Naive thymus-derived CD8-positive, alpha-beta T cell (primary cell): ENCODE results near the gene BNIP2. TPM values are rescaled to one million over a fixed set of nuclear protein-coding genes. Genes with fewer than 3 reads are reported as not detected.
A peak's percentile ranks its signal among the peaks of the same experiment; 100 is the strongest.

Experiments
- ATAC-seq, 2 donors: fragments of 150-1000 bp; cut with Tn5 transposase in 1 of 2; sonication (Bioruptor Pico), chemical (Tn5 transposase) in 1 of 2; 1 replicate in 1 of 2; 2 replicates in 1 of 2; pipeline ENCODE4 v1.10.0; 2021; ENCODE audit warnings: mild to moderate bottlenecking in 2 of 2, moderate library complexity in 2 of 2
- POLR2A ChIA-PET: fragments of 350-600 bp; sonication (Branson Sonifier 250); formaldehyde crosslinking; loops from one replicate; lab custom pipeline; 2021; ENCODE audit warnings: antibody characterized with exemption; lab: Charles Lee
- DNase-seq, 10 donors: peaks; one replicate each; pipeline versions ENCODE4 v3.0.0 to v3.0.0-alpha.2; 2020 to 2022
- H3K27ac Mint-ChIP-seq, 10 donors: one replicate each; pipeline ENCODE4 v1.8.0; 2020 to 2022; ENCODE audit warnings: mild to moderate bottlenecking in 10 of 10, mixed read lengths in 10 of 10, moderate library complexity in 4 of 10, inconsistent platforms in 1 of 10
- H3K27me3 Mint-ChIP-seq, 5 donors: one replicate each; pipeline ENCODE4 v1.8.0; 2021 to 2022; ENCODE audit warnings: mixed read lengths in 5 of 5
- H3K36me3 Mint-ChIP-seq, 3 donors: one replicate each; pipeline ENCODE4 v1.8.0; 2020 to 2022; ENCODE audit warnings: mixed read lengths in 3 of 3, mild to moderate bottlenecking in 2 of 3, inconsistent platforms in 1 of 3
- H3K4me1 Mint-ChIP-seq, 4 donors: one replicate each; pipeline ENCODE4 v1.8.0; 2021 to 2022; ENCODE audit warnings: mixed read lengths in 4 of 4
- H3K4me3 Mint-ChIP-seq, 10 donors: one replicate each; pipeline ENCODE4 v1.8.0; 2020 to 2022; ENCODE audit warnings: mild to moderate bottlenecking in 10 of 10, mixed read lengths in 10 of 10, moderate library complexity in 6 of 10, inconsistent platforms in 1 of 10
- H3K9me3 Mint-ChIP-seq, 9 donors: one replicate each; pipeline ENCODE4 v1.8.0; 2020 to 2022; ENCODE audit warnings: mixed read lengths in 9 of 9, mild to moderate bottlenecking in 3 of 9, inconsistent platforms in 1 of 9, moderate library complexity in 1 of 9
- polyA plus RNA-seq, 3 donors: library from polyadenylated mRNA; unstranded; fragments of 300-500 nt; fragmentation: Illumina TruSeq; gene quantifications; one replicate each; pipeline ENCODE4 v1.2.3, GENCODE V29; 2021
- total RNA-seq, 8 experiments: library from RNA in 2 of 8; stranded (reverse) in 2 of 8; gene quantifications; one replicate each; pipeline ENCODE4 v1.2.3 and lab custom pipeline; 2021 to 2026

BNIP2 gene
- total and polyA plus RNA-seq, 5 experiments from 2014 or later: 92.2 to 118 (median 93.4) TPM

DNA sequence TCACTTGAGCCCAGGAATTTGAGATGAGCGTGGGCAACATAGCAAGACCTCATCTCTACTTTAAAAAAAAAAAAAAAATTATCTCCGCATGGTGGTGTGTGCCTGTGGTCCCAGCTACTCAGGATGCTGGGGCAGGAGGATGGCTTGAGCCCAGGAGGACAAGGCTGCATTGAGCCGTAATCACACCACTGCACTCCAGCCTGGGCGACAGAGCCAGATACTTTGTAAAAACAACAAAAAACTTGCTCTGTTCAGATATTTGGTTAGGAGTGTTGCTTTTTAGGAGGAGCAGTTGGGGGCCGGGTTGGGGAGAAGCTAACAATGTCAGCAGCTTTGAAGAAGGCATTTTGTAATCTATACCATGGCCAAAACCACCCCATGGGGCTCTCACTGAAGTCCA is 73.5 kb downstream of the BNIP2 start:
- Mint-ChIP-seq H3K27ac (peak overlapping the region in 2 of 10 donors; percentile 48 to 55), H3K4me3 (no peak overlapping the region), H3K9me3 (peaks cover 0 to 8% (median 0%) of the 10 kb centered on the region in 9 donors), H3K36me3 (peaks cover 0 to 5% (median 3%) of the 10 kb centered on the region in 3 donors), H3K27me3 (peaks cover 2 to 27% (median 18%) of the 10 kb centered on the region in 5 donors), H3K4me1 (peaks cover 5 to 15% (median 9%) of the 10 kb centered on the region in 4 donors)
- no peak for DNase-seq
- no peak for ATAC-seq
- POLR2A ChIA-PET: no interaction called here

DNA sequence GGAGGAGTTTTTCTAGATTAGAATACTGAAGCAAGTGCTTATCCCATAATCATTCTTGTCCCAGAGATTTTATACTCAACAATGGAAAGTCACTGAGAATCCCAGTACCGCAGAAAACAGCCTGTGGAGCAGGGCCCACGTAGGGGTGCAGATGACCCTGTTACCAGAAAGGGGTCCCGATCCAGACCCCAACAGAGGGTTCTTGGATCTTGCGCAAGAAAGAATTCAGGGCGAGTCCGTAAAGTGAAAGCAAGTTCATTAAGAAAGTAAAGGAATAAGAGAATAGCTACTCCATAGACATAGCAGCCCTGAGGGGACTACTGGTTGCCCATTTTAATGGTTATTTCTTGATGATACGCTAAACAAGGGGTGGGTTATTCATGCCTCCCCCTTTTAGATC is 75.0 kb downstream of the BNIP2 start:
- Mint-ChIP-seq H3K4me3 (no peak overlapping the region), H3K36me3 (peaks cover 0 to 5% (median 3%) of the 10 kb centered on the region in 3 donors), H3K27me3 (peaks cover 2 to 27% (median 18%) of the 10 kb centered on the region in 5 donors), H3K9me3 (peaks cover 0 to 8% (median 0%) of the 10 kb centered on the region in 9 donors), H3K4me1 (peaks cover 5 to 21% (median 9%) of the 10 kb centered on the region in 4 donors), H3K27ac (no peak overlapping the region)
- POLR2A ChIA-PET: no interaction called here
- no peak for DNase-seq
- ATAC-seq: no peak

- Mint-ChIP-seq H3K27me3 (peaks cover 2 to 27% (median 8%) of the 10 kb centered on the region in 5 donors), H3K4me3 (no peak within 1 kb of the TSS), H3K4me1 (peaks cover 5 to 21% (median 9%) of the 10 kb centered on the region in 4 donors), H3K9me3 (peaks cover 0 to 8% (median 2%) of the 10 kb centered on the region in 9 donors), H3K36me3 (peaks cover 0 to 5% (median 3%) of the 10 kb centered on the region in 3 donors), H3K27ac (peak within 1 kb of the TSS in 2 of 10 donors; percentile 15 to 44)
- DNase-seq (no peak), ATAC-seq (no peak)
- POLR2A ChIA-PET: no interaction called here
Observed at GRCh38 chr15:59611276-59612260, 77.6 kb downstream of the BNIP2 start, which contains the start of gene GCNT3. GCNT3 (plus strand) TSS chr15:59611783; CDS start chr15:59618239, 6,456 bp downstream.

GRCh38 chr15:59609730-59610712 is 79.1 kb downstream of the BNIP2 start:
- ATAC-seq (no peak), DNase-seq (no peak)
- peaks cover 2 to 27% (median 12%) of the 10 kb centered on the region in 5 donors for H3K27me3 Mint-ChIP-seq
- H3K27ac Mint-ChIP-seq: peak overlapping the region in 1 of 10 donors; percentile 12
- H3K9me3 Mint-ChIP-seq: peaks cover 0 to 5% (median 2%) of the 10 kb centered on the region in 9 donors
- no peak overlapping the region for H3K4me3 Mint-ChIP-seq
- peaks cover 4 to 17% (median 5%) of the 10 kb centered on the region in 4 donors for H3K4me1 Mint-ChIP-seq
- peaks cover 0 to 4% (median 3%) of the 10 kb centered on the region in 3 donors for H3K36me3 Mint-ChIP-seq
- POLR2A ChIA-PET: no interaction called here

Other genes with a start within 250 kb of the BNIP2 start
- not detected for gene GCNT3, start 77.5 kb downstream of the BNIP2 start, total RNA-seq
- not detected for gene GCNT3, start 77.5 kb downstream of the BNIP2 start, polyA plus RNA-seq
- gene GTF2A2, start 31.8 kb downstream of the BNIP2 start, total RNA-seq: 10 to 100 TPM; 62.0 to 62.5 TPM
- 100 to 1,000 TPM in 2 of 3 donors, 10 to 100 TPM in 1; 97.2 to 136 (median 105) TPM for gene GTF2A2, start 31.8 kb downstream of the BNIP2 start, polyA plus RNA-seq